ENCODE results near the gene LPAR3.

GRCh38 chr1:84762664-84763063 is 130.3 kb downstream of the LPAR3 start:
- TF ChIP-seq, protein P1, sequence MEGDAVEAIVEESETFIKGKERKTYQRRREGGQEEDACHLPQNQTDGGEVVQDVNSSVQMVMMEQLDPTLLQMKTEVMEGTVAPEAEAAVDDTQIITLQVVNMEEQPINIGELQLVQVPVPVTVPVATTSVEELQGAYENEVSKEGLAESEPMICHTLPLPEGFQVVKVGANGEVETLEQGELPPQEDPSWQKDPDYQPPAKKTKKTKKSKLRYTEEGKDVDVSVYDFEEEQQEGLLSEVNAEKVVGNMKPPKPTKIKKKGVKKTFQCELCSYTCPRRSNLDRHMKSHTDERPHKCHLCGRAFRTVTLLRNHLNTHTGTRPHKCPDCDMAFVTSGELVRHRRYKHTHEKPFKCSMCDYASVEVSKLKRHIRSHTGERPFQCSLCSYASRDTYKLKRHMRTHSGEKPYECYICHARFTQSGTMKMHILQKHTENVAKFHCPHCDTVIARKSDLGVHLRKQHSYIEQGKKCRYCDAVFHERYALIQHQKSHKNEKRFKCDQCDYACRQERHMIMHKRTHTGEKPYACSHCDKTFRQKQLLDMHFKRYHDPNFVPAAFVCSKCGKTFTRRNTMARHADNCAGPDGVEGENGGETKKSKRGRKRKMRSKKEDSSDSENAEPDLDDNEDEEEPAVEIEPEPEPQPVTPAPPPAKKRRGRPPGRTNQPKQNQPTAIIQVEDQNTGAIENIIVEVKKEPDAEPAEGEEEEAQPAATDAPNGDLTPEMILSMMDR (conservative IDR thresholded peaks at IDR 0.05; ENCODE audit: low read depth in 2 of 2): no peak
- TF ChIP-seq CREB1 (CRISPR knock-in tag; IDR thresholded peaks at IDR 0.05; ENCODE audit: low read depth) (no peak), POLR2AphosphoS5 (IDR thresholded peaks at IDR 0.05; ENCODE audit: low read depth) (no peak), EZH2phosphoT487 (IDR thresholded peaks at IDR 0.05; ENCODE audit: unreplicated experiment) (no peak), ZNF331 (CRISPR knock-in tag; IDR thresholded peaks at IDR 0.05; ENCODE audit: low read depth) (no peak), STAT1 (IDR thresholded peaks at IDR 0.05; ENCODE audit: unreplicated experiment) (no peak), EZH2 (IDR thresholded peaks at IDR 0.05; ENCODE audit: low read depth, unreplicated experiment) (no peak)

All from GM23338 (cell line).